ENCODE data around the gene SPAG17.

DNA sequence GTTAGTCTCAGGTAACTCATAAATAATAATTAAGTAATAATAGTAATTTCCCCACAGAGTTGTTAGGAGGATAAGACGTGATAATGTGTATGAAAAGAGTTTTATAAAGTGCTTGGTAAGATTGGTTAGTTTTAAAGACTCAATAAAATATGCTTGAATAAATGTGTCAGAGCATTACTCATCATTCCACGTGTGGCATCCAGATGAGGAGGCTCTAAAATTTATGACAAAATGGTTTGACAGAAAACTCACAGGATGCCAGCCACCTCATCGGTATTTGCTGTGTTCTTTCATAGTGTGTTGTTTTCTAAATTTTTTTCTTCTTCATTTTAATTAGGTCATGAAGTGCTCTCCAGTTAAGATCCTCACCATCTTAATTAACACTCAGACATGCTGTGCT lies 19.1 kb upstream of the SPAG17 start:
- TF ChIP-seq POLR2AphosphoS5 (IDR thresholded peaks at IDR 0.05) (no peak), RAD21 (conservative IDR thresholded peaks at IDR 0.05) (no peak), TAF1 (IDR thresholded peaks at IDR 0.05; ENCODE audit: low read depth) (no peak), EP300 (conservative IDR thresholded peaks at IDR 0.05; ENCODE audit: poor library complexity, severe bottlenecking) (no peak), MXI1 (conservative IDR thresholded peaks at IDR 0.05; ENCODE audit: poor library complexity, severe bottlenecking) (no peak)
- TF ChIP-seq, protein P1, sequence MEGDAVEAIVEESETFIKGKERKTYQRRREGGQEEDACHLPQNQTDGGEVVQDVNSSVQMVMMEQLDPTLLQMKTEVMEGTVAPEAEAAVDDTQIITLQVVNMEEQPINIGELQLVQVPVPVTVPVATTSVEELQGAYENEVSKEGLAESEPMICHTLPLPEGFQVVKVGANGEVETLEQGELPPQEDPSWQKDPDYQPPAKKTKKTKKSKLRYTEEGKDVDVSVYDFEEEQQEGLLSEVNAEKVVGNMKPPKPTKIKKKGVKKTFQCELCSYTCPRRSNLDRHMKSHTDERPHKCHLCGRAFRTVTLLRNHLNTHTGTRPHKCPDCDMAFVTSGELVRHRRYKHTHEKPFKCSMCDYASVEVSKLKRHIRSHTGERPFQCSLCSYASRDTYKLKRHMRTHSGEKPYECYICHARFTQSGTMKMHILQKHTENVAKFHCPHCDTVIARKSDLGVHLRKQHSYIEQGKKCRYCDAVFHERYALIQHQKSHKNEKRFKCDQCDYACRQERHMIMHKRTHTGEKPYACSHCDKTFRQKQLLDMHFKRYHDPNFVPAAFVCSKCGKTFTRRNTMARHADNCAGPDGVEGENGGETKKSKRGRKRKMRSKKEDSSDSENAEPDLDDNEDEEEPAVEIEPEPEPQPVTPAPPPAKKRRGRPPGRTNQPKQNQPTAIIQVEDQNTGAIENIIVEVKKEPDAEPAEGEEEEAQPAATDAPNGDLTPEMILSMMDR (IDR thresholded peaks at IDR 0.05; ENCODE audit: poor library complexity, severe bottlenecking), result no peak

Measured in neural cell (in vitro differentiated cells).